Measurements from ENCODE around the gene SDR42E1. TPM values are rescaled to one million over a fixed set of nuclear protein-coding genes. Genes with fewer than 3 reads are reported as not detected.
A peak's percentile ranks its signal among the peaks of the same experiment; 100 is the strongest.

Gene SDR42E1
- total and polyA plus RNA-seq, 2 of the 13 experiments (the other 11 are each of a cell fraction or from before 2014, with no cell fraction given) = 0.01 to 0.13 TPM

- no peak for TF ChIP-seq ZFP36L2 (CRISPR knock-in tag; IDR thresholded peaks at IDR 0.05)
- TF ChIP-seq ZNF672 (CRISPR knock-in tag; IDR thresholded peaks at IDR 0.05) = no peak
- no peak for TF ChIP-seq THAP8 (CRISPR knock-in tag; IDR thresholded peaks at IDR 0.05; ENCODE audit: borderline replicate concordance)
- TF ChIP-seq ZNF556 (CRISPR knock-in tag; IDR thresholded peaks at IDR 0.05; ENCODE audit: borderline replicate concordance) = no peak
- no peak for TF ChIP-seq ZNF788 (CRISPR knock-in tag; IDR thresholded peaks at IDR 0.05; ENCODE audit: borderline replicate concordance)
- no peak for TF ChIP-seq ZNF576 (CRISPR knock-in tag; IDR thresholded peaks at IDR 0.05)
- TF ChIP-seq MTA1 (CRISPR knock-in tag; IDR thresholded peaks at IDR 0.05; ENCODE audit: borderline replicate concordance) = no peak
- no peak for TF ChIP-seq GABPA (IDR thresholded peaks at IDR 0.05; ENCODE audit: low read depth, low read length)
- TF ChIP-seq GABPA (CRISPR knock-in tag; IDR thresholded peaks at IDR 0.05; ENCODE audit: low read depth) = no peak
- TF ChIP-seq ATM (IDR thresholded peaks at IDR 0.05; ENCODE audit: borderline replicate concordance) = no peak
- TF ChIP-seq PATZ1 (CRISPR knock-in tag; IDR thresholded peaks at IDR 0.05) = peak; percentile 27; the same call in 1 of the 2 replicates
- TF ChIP-seq ATF2 (CRISPR knock-in tag; IDR thresholded peaks at IDR 0.05) = 0 out of 2 replicates have a peak, but pooled peaks have one; percentile 17
- no peak for TF ChIP-seq ZNF629 (CRISPR knock-in tag; conservative IDR thresholded peaks at IDR 0.05)
- TF ChIP-seq EED (CRISPR knock-in tag; IDR thresholded peaks at IDR 0.05) = no peak
- no peak for TF ChIP-seq ZNF644 (CRISPR knock-in tag; IDR thresholded peaks at IDR 0.05; ENCODE audit: low read depth)
- TF ChIP-seq ZNF770 (CRISPR knock-in tag; IDR thresholded peaks at IDR 0.05) = peak; percentile 15; the same call in 1 of the 2 replicates
- no peak for TF ChIP-seq JUND (CRISPR knock-in tag; IDR thresholded peaks at IDR 0.05)
- no peak for TF ChIP-seq ETV6 (CRISPR knock-in tag; conservative IDR thresholded peaks at IDR 0.05)
- TF ChIP-seq ZBTB21 (CRISPR knock-in tag; IDR thresholded peaks at IDR 0.05) = no peak
- no peak for TF ChIP-seq ZC3H13 (CRISPR knock-in tag; IDR thresholded peaks at IDR 0.05)
- no peak for TF ChIP-seq TFAP4 (IDR thresholded peaks at IDR 0.05; ENCODE audit: borderline replicate concordance, low read depth)
- peak; percentile 96 for TF ChIP-seq SOX5 (CRISPR knock-in tag; IDR thresholded peaks at IDR 0.05; ENCODE audit: borderline replicate concordance)
- no peak for TF ChIP-seq PRMT3 (CRISPR knock-in tag; IDR thresholded peaks at IDR 0.05; ENCODE audit: borderline replicate concordance, low read depth)
- no peak for TF ChIP-seq ZNF44 (CRISPR knock-in tag; IDR thresholded peaks at IDR 0.05)
These were observed 44.7 kb upstream of the SDR42E1 start (continued) for GRCh38 chr16:82055728-82056549.
